Adipocyte (in vitro differentiated cells): ENCODE results near the gene GALNT16.

ENCODE experiments used
- DNase-seq: peaks from one replicate; pipeline ENCODE4 v3.0.0-alpha.2; 2015; ENCODE audit warnings: low read depth
- H3K27me3 ChIP-seq: replicated peaks from 2 replicates; pipeline ENCODE4 v1.7.0; 2013; ENCODE audit warnings: mild to moderate bottlenecking, low read length, moderate library complexity; ENCODE audit not compliant: control insufficient read depth, insufficient read depth
- H3K36me3 ChIP-seq: 2 replicates; pipeline ENCODE4 v1.7.0; 2013; ENCODE audit warnings: low read length, mild to moderate bottlenecking, moderate library complexity; ENCODE audit not compliant: control insufficient read depth, insufficient read depth, severe bottlenecking
- H3K4me1 ChIP-seq: 2 replicates; pipeline ENCODE4 v1.7.0; 2013; ENCODE audit warnings: mild to moderate bottlenecking, low read length, moderate library complexity; ENCODE audit not compliant: control insufficient read depth, insufficient read depth
- H3K4me3 ChIP-seq: 2 replicates; pipeline ENCODE4 v1.7.0; 2013; ENCODE audit warnings: mild to moderate bottlenecking, low read length, moderate library complexity
- H3K9ac ChIP-seq: 2 replicates; pipeline ENCODE4 v1.7.0; 2013; ENCODE audit warnings: mild to moderate bottlenecking, low read length, moderate library complexity
- H3K9me3 ChIP-seq: 2 replicates; pipeline ENCODE4 v1.7.0; 2013; ENCODE audit warnings: mild to moderate bottlenecking, low read length, moderate library complexity; ENCODE audit not compliant: control insufficient read depth

GALNT16 gene

DNA sequence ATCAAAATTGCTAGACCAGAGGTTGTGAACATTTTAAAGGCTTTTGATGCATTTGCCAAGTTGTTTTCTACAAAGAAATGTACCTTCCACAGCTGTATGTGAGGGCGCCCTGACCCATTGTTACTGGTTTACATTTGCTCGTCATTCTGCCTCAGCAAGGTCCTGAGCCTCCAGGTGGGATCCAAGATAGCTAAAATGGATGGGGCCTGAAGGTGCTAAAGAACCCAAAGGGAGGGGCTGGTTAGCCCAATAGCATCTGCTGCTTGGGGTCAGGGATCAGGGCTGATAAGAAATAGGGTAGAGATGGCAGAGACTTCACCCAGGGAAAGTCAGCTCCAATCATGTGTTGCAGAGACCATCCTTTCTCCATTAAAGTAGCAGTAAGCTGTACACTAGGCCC, 43.1 kb downstream of the GALNT16 start:
- H3K9ac ChIP-seq, result no peak overlapping the region
- H3K27me3 ChIP-seq, result no peaks in the 10 kb centered on the region
- peaks cover 18% of the 10 kb centered on the region for H3K4me1 ChIP-seq
- no peaks in the 10 kb centered on the region for H3K9me3 ChIP-seq
- no peak overlapping the region for H3K4me3 ChIP-seq
- no peak for DNase-seq
- H3K36me3 ChIP-seq, result no peaks in the 10 kb centered on the region

DNA sequence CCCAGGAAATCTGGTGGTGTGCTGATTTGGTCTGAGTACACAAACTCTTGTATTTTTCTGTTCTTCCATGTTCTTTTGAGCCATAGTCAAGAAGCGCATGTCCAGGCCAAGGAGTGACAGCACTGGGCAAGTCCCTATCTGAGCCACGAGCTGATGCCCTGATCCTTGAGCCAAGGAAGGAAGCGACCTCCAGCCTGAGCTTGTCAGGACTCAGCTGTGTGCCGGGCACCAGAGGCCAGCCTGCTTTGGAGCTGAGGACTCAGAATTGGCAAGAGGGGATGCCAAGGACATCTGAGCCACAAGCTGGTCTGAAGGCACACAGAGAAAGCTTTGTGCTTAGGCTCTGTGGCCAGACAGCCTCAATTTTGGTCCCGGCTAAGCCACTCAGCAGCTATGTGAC, 52.6 kb downstream of the GALNT16 start:
- H3K9me3 ChIP-seq, result no peaks in the 10 kb centered on the region
- no peaks in the 10 kb centered on the region for H3K27me3 ChIP-seq
- H3K36me3 ChIP-seq, result no peaks in the 10 kb centered on the region
- peaks cover 21% of the 10 kb centered on the region for H3K4me1 ChIP-seq
- no peak overlapping the region for H3K4me3 ChIP-seq
- DNase-seq, result no peak
- H3K9ac ChIP-seq, result no peak overlapping the region

DNA sequence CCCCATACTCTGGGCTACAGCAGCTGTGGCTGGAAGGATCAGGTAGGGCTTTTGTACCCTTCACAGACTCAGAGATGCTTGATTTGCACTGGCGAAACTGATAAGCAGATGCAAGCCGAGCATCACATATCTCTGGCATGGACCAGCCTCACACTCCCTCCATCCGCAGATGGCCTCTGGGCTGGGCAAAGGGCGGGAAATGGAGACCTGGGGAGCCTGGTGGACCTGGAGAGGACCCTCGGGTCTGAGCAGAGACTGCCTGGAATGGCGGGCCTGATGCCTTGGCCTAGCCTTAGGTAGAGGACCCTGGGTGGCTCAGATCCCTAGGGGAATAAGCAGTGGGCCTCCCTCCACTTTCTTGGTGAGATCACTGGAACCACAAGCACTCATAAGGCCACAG, 53.2 kb downstream of the GALNT16 start:
- no peak overlapping the region for H3K9ac ChIP-seq
- H3K27me3 ChIP-seq, result no peaks in the 10 kb centered on the region
- no peak for DNase-seq
- peaks cover 26% of the 10 kb centered on the region for H3K4me1 ChIP-seq
- no peak overlapping the region for H3K4me3 ChIP-seq
- no peaks in the 10 kb centered on the region for H3K9me3 ChIP-seq
- no peaks in the 10 kb centered on the region for H3K36me3 ChIP-seq

DNA sequence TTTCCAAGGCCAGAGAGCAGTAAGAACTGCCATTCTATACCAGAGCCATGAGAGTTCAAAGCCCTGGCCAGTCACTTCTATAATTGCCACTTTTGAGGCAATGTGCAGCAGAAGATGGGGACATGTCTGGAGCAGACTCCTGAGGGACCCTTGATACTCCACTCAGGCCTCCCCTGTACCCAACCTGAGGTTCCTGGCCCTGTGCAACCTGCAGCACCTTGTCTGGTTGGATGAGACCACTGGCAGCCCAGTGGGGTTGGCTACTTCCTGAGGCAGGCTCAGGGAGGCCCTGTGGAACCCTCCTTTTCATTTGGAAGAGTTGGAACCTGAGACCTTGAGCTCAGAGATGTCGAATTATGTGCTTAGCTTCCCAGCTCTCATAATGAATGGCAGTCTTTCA, 54.4 kb downstream of the GALNT16 start:
- H3K36me3 ChIP-seq, result no peaks in the 10 kb centered on the region
- no peak for DNase-seq

DNA sequence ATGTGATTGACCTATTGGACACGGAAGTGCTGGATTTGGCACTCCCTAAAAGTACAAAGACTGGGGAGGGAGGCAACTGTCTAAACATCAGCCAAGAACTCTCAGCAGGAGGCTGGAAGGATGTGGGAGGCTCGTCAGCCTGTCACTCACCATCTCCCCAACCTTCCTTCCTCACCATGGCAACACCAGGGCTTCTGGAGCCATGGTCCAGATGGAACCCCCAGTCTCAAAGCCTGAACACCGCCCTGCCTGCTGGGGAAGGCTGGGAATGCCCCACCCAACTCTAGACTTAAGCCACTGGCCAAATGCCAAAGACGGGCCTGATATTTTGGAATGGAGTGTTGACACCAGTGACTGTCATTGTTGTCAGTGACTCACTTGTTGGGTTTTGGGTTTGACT, 55.3 kb downstream of the GALNT16 start:
- Histone ChIP-seq H3K4me3 (no peak overlapping the region), H3K27me3 (no peaks in the 10 kb centered on the region), H3K4me1 (peaks cover 26% of the 10 kb centered on the region), H3K36me3 (no peaks in the 10 kb centered on the region), H3K9me3 (no peaks in the 10 kb centered on the region), H3K9ac (no peak overlapping the region)
- DNase-seq, result no peak

More for the DNA sequence above, 54.4 kb downstream of the GALNT16 start:
- Histone ChIP-seq H3K9ac (no peak overlapping the region), H3K9me3 (no peaks in the 10 kb centered on the region), H3K27me3 (no peaks in the 10 kb centered on the region), H3K4me3 (no peak overlapping the region), H3K4me1 (peaks cover 26% of the 10 kb centered on the region)

DNA sequence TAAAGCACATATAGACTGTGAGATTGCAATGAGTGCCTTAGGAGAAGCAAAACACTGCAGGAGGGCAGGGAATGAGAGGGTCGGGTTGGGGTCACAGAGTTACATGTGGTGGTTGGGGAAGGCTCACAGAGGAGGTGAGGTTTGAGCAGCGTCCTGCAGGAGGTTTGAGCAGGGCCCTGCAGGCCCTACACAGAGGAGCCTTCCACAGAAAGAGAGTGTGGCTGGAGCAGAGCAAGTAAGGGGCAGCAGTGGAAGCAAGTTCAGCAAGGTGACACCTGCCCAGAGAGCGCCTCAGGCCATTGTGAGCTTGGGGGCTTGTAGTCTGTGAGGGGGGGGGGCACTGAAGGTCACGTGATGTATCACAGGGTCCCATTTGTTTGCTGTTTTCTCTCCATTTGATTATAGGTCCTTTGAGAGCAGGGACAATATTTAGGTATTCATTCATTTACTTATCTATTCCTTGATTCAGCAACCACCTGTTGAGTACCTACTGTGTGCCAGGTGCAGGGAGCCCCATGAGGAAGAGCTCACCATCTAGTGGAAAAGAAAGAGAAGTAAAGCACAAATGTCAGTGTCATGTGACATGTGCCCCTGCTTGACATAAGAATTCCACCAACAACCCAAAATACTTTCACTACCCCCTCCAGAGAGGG, 56.6 kb downstream of the GALNT16 start:
- peaks cover 32% of the 10 kb centered on the region for H3K4me1 ChIP-seq
- H3K36me3 ChIP-seq, result no peaks in the 10 kb centered on the region
- no peak overlapping the region for H3K4me3 ChIP-seq
- H3K27me3 ChIP-seq, result no peaks in the 10 kb centered on the region
- no peak for DNase-seq
- no peak overlapping the region for H3K9ac ChIP-seq
- H3K9me3 ChIP-seq, result no peaks in the 10 kb centered on the region

DNA sequence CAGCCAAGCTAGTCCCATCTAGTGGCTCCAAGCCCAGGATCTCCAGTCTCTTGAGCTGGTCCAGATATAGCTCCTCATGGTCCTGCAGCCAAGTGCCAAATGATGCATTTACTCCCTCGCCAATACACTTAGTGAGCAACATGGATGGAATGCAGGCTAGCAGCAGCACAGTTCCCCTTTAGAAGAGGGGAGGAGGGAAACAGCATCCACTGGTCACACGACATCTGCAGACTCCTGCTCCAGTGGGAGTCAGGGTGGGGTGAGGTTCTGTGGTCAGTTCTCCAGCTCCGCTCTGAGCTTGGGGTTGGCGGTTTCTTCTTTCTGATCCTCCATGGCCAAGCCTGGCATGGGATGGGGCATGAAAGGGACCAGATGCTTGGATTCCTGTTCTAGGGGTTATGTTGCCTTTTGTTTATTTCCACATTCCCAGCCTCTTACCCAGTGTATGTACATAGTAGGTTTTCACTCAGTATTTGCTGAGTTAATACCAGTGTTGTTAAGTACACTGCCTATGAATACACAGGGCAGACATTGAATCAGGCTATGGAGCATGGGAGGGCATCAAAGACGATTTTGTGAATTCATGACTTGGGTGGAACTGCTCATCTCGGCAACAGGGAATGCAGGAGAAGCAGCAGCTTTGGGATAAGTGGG, 57.3 kb downstream of the GALNT16 start:
- H3K4me1 ChIP-seq, result peaks cover 37% of the 10 kb centered on the region
- peak overlapping the region; percentile 39 for H3K9ac ChIP-seq
- H3K27me3 ChIP-seq, result no peaks in the 10 kb centered on the region
- H3K4me3 ChIP-seq, result peak overlapping the region; percentile 17
- no peaks in the 10 kb centered on the region for H3K36me3 ChIP-seq
- H3K9me3 ChIP-seq, result no peaks in the 10 kb centered on the region
- DNase-seq, result peak; percentile 95

DNA sequence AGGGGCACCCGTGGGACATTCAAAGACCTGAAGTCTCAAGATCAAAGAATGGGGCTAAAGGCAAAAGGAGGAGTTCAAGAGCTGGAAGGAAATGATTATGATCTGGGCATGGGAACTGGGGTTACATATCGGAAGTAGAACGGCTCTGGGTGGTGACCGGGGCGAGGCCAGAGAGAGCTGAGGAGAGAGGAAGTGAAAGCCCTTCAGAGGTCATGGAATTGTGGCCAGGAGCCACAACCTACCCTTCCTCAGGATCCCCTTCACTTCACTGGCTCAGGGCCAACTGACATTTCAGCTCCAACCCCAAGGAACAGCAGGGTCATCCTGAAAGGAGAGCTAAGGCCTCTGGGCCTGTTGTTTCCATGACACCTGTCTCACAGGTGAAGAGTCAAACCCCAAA, 57.8 kb downstream of the GALNT16 start:
- no peak for DNase-seq
- Histone ChIP-seq H3K4me3 (peak overlapping the region; percentile 17), H3K36me3 (no peaks in the 10 kb centered on the region), H3K9ac (peak overlapping the region; percentile 39), H3K4me1 (peaks cover 37% of the 10 kb centered on the region), H3K9me3 (no peaks in the 10 kb centered on the region), H3K27me3 (no peaks in the 10 kb centered on the region)

DNA sequence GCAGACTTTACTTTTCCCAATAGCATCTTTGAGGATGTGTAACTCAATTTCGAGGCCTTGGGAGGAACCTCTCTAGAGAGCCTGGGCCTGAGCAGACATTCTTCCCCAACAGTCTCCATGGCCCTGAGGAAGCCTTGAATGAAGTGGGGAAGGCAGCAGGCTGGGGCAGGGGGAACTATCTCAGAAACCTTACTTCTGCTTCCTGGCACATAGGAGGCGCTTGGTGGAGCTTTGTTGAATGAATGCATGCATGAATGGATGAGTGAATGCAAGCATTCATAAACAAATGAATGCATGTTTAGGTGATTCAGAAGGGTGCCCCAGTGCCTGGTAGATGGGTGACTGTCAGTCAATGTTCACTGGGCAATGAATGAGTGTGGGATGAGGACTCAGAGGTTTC, 58.3 kb downstream of the GALNT16 start:
- DNase-seq, result no peak
- Histone ChIP-seq H3K27me3 (no peaks in the 10 kb centered on the region), H3K9me3 (no peaks in the 10 kb centered on the region), H3K4me1 (peaks cover 37% of the 10 kb centered on the region), H3K4me3 (no peak overlapping the region), H3K9ac (no peak overlapping the region), H3K36me3 (no peaks in the 10 kb centered on the region)

DNA sequence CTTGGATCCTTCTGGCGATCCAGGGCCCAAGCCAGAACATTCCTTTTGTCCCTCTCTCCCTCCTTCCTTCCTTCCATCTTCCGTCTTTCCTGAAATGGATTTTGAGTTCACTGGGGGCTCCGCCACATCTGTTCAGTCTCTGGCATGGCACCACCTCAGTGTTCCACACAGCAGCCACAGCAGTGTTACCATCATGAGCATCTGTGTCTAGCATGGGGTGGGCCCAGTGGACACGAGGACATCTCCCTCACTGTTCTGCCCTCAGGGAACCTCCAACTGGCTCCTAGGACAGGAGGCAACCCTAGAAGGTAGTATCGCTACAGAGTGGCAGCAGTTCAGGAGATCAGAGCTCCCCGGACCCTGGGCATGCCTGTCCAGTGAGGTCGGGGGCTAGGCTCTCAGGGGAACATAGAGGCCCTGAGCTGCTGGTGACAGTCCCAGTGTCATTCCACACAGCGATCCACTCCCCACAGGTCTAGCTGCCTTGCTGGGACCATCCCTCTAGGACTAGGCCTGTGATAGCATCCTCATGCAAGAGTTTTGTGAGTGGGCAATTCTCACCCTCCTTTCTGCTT, 59.0 kb downstream of the GALNT16 start:
- Histone ChIP-seq H3K27me3 (no peaks in the 10 kb centered on the region), H3K36me3 (no peaks in the 10 kb centered on the region)
- DNase-seq, result no peak

DNA sequence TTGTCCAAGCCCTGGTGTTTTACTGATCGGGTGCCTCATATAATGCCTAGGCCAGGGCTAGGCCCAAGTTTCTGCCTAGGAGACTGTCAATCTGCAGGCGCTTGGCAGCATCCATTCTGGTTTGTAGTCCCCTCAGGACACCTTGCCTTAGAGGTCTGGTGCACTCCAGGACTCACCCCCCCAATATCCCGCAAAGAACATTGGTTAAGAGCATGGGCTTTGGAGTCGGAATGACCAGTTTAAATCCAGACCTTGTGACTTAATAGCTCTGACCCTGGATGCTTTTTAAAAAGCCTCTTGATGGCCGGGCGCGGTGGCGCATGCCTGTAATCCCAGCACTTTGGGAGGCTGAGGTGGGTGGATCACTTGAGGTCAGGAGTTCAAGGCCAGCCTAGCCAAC, 60.0 kb downstream of the GALNT16 start:
- no peak for DNase-seq
- Histone ChIP-seq H3K4me3 (no peak overlapping the region), H3K4me1 (peaks cover 32% of the 10 kb centered on the region), H3K9me3 (no peaks in the 10 kb centered on the region), H3K27me3 (no peaks in the 10 kb centered on the region), H3K9ac (no peak overlapping the region), H3K36me3 (no peaks in the 10 kb centered on the region)

More for the DNA sequence above, 59.0 kb downstream of the GALNT16 start:
- no peak overlapping the region for H3K4me3 ChIP-seq
- H3K4me1 ChIP-seq, result peaks cover 33% of the 10 kb centered on the region
- no peak overlapping the region for H3K9ac ChIP-seq
- H3K9me3 ChIP-seq, result no peaks in the 10 kb centered on the region
